NOMO-1 treated with dmso at 0.1 percent for 144 hours (cell line): Measurements from ENCODE around the gene UVSSA.
"Not testable (repeated sequence)": the region's sequence is repeated elsewhere in the genome, so short reads cannot be mapped to it uniquely, and the experiment has no call there.

Experiments used
- DNase-seq: peaks from one replicate; lab custom pipeline; 2025; ENCODE audit not compliant: unreplicated experiment; lab: John Stamatoyannopoulos, UW

The UVSSA gene

DNA sequence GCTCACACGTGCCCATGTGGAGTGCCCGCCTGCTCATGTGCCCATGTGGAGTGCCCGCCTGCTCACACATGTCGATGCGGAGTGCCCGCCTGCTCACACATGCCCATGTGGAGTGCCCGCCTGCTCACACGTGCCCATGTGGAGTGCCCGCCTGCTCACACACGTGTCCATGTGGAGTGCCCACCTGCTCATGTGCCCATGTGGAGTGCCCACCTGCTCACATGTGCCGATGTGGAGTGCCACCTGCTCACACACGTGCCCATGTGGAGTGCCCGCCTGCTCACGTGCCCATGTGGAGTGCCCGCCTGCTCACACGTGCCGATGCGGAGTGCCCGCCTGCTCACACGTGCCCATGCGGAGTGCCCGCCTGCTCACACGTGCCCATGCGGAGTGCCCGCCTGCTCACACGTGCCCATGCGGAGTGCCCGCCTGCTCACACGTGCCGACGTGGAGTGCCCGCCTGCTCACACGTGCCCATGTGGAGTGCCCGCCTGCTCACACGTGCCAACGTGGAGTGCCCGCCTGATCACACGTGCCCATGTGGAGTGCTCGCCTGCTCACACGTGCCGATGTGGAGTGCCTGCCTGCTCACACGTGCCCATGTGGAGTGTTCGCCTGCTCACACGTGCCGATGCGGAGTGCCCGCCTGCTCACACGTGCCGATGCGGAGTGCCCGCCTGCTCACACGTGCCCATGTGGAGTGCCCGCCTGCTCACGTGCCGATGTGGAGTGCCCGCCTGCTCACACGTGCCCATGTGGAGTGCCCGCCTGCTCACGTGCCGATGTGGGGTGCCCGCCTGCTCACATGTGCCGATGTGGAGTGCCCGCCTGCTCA lies 47.8 kb downstream of the UVSSA start:
- DNase-seq = not testable (repeated sequence)

DNA sequence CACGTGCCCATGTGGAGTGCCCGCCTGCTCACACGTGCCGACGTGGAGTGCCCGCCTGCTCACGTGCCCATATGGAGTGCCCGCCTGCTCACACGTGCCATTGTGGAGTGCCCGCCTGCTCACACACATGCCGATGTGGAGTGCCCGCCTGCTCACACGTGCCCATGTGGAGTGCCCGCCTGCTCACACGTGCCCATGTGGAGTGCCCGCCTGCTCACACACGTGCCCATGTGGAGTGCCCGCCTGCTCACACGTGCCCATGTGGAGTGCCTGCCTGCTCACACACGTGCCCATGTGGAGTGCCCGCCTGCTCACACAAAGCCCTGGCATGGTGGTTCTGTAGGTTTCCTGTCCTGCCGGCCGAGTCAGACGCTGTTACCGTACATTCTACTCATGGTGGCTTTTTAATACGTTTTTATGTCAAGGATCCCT lies 48.4 kb downstream of the UVSSA start:
- DNase-seq = not testable (repeated sequence)

DNA sequence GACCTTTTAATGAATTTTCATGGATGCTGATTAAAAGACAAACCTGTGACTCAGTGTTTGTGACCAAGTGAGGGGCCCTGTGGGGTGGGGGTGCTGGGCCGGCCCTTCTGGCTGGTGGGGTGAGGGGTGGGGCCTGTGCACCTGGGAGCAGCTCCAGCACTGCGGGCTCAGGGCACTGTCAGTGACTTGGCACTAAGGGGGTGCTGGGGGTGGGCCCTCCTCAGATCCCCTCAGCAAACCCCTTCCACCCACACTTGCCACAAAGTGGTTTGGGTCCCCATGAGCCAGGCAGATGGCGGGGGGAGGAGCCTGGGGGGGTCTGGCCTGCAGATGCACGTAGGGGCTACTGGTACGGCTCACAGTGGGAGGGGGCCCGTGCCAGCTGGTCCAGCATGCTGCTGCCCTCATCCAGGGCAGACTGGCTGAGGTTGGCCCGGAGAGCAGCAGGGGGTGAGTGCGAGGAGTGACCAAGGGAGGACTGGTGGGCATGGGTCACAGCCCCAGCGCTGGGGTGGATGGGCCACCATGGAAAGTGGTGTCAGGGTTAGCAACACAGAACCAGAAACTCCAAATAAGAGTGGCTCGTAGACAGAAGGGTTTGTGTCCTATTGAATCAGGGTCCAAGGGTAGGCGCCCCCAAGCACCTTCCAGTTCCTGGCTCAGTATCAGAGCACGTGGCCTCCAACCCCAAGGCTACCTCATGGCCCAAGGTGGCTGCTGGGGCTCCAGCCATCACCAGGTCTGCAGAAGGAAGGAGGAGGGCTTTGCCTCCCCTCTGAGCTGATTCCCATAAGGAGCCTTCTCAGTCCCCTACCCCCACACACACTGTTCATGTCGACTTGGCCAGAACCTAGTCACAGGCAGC lies 49.2 kb downstream of the UVSSA start:
- DNase-seq = no peak

DNA sequence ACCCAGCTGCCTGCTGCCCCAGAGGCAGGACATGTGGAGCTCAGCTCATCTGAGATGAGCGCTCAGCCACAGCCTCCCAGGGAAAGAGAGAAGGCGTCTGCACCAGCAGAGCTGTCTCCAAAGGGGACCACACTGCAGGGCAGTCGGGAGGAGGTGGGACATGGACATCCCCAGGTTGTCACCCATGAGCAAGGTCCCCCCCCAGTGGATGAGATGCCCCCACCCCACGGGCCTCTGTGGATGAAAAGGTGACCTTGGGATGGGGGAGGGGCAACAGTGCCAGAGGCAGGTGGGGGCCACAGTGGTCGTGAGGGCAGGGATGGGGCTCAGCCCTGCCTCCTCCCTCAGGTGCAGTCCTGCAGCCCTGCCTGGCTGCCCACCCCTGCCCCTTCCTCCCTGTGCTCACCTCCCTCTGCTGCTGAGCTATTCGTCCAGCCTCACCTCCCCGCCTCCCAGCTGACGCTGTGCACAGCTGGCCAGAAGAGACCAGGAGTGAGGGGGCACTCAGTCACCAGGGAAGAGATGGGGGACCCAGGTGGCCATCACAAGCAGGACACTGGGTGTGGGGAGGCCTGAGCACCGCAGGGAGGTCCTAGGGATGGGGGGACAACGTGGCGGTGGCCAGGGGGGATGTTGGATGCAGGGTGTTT lies 49.9 kb downstream of the UVSSA start:
- DNase-seq = no peak

DNA sequence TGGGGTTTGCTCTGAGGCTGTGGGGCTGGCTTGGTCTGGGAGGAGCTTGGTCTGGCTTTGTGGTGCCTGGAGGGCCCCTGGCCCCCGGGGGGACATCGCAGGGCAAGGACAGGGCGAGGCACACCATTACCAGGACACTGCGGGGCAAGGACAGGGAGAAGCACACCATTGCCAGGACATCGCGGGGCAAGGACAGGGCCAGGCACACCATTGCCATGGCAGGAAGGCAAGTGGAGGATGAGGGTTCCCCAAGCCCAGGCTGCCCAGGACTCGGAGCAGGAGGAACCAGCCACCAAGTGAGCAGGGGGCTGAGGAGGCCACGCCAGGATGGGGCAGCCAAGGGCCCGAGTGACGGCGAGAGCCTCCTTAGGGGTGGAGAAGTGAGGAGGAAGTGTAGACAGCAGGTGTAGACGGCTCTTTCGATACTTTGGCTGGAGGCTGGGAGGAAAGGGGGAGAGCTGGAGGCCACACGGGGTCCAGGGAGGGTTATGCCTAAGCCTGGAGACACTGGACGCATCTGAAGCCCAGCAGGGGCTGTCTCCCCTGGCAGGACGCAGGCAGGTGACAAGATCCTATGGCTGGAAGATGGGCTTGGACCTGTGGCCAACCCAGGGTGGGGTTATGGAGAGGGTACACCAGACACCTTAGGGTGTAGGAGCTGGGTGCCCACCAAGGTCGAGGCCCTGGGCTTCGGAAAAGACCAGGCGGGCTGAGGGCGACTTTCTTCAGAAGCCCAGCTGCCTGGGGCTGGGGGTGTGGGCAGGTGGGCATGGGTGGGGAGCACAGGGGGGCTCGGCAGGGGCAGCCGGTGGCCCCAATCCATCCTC lies 51.9 kb downstream of the UVSSA start:
- no peak for DNase-seq

DNA sequence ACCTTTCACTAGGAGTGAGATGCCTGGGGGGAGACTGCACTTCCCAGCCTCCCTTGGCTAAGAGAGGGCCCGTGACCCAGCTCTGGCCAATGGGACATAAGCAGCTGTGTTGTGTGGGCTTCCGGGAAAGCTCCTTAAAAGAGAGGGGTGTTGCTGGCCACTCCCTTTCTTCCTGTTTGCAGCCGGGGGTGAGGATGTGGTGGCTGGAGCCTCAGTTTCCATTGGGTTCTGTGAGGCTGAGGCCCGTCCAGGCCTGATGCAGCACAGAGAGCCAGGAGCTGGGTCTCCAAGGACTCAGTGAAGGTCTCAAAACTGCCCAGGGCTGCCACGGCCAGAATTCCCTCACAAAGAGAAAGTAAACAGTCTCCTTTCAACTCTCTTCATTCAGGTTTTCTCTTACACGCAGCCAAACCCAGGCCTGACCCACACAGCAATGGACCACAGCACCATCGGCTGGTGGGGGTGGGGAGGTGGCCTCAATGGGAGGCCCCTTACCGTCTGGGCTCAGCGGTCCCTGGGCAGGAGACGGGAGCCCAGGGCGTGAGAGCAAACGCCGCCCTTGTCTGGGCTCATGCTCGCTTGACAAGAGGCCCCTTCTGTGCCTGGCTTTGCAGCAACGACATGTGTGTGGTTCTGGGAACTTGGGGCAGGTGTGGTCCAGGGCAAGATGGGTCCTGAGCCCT lies 52.6 kb downstream of the UVSSA start:
- DNase-seq = no peak

DNA sequence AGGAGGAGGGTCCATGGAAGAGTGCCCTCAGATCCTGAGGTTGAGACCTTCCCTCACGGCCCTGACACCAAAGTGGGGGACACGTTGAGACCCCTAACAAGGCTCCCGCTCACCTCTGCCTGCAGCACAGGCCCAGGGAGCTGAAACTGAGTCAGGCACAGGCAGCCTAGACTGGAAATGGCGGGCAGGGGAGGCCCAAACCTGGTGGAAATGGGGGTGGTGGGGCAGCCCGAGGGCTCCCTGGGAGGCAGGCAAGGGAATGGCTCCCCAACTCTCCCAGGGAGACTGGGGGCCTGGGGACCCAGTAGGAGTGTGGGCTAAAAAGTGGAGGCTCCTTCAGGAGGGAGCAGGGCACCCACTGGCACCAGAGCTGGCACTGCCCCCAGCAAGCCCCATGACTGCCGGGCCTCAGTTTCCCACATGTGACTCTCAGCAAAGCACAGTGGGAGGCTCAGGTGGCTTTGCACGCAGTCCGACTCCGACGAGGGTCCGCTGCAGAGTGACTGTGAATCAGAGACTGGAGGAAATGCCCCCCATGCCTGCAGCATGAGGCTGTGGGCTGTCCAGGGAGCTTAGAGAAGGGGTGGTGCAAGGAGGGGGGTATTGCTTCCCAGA lies 53.3 kb downstream of the UVSSA start:
- DNase-seq = no peak

DNA sequence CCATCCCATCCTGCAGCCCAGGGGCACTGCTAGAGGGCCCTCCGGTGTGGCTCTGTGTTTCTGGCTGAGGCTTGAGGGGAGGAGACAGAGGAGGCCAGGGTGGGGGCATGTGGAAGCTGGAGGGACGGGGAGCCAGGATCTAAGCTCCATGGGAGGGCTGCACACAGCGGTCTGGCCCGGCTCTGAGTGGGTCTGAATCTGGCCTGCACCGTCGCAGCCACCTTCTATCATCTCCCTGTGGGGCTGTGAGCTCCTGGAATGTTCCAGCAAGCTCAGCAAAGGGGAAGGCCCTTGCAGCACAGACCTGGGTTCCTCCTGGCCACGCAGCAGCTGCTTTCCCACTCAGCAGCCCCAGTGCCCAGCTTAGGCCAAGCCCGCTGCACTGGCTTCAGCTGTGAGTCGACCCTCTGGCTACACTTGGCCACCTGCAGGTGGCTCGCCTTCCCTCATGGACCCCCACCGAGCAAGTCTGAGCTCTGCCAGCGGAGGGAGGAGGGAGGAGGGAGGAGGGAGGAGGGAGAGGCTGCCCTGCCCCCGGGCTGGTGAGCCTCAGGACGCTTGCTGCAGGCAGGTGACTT lies 53.9 kb downstream of the UVSSA start:
- DNase-seq = no peak

DNA sequence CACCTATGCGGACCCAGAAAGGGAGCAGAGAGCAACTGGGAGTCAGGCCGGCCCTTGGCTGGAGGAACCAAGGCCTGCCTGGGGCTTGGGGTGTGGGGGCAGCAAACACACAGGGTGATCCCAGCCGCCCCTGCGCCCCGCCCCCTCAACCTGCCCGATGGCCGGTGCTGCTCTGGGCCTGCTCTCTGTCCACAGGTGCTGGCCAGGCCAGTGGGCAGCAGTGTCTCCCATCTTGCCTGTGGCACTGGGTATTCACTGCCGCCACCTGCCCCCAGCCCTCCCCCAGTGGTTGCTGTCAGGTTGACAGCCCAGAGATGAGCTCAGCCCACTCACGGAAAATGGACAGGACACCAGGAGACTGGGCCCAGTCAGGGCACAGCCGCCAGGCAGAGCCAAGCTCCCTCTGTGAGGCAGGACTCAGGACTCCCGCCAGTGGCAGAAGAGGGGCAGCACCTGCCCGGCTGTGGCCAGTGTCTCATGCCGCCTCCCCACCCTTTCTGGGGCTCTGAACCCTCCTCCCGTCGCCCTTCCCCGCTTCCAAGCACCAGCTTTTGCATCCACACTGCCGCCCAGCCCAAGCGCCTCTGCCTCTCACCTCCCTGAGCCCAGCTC lies 54.5 kb downstream of the UVSSA start:
- no peak for DNase-seq

DNA sequence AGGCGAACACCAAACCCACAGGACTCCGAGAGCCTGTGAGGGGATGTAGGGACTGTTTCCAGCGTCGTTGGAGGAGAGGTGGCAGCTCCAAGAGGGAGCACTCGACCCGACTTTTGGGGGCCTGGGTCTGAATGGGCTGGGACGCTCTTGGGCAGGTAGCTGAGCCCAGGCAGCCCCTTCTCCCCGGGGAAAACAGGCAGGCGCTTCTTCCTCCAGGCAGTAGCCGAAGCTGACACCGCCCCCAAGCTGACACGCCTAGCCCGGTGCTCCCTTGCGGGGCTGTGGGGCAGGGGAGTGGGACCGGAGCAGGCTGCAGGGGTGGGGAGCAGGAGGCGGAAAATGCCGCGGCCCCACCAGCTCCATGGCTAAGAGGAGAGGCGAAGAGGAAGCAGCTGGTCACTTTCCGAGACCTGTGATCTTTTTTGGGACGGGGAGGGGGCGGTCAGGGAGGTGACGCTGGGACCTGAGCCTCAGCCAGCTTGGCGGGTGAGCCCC lies 55.1 kb downstream of the UVSSA start:
- DNase-seq = no peak

DNA sequence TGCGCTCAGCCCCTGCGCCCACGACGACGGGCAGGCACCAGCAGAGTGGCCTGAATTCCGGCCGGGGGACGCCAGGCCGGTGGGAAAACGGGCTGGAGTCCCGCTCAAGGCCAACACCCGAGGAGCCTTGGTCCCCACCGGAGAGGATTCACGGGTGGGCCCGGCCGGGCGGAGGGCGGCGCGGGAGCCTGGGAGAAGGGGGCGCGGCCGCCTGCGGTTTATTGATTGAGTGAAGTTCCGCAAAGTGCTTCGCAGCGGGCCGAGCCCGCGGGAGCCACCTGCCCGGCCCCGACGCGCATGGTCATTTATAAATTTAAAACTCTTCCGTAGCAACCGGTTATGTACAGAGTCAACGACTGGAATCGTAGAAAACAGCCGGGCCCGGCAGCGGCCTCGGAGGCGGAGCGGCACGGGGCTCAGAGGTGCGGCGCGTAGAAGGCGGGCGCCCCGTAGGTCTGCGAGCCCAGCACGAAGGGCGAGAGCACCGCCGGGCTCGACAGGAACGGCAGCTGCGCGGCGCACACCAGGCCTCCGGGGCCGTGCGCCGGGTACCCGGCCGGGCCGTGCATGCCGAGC lies 55.6 kb downstream of the UVSSA start:
- DNase-seq = no peak

DNA sequence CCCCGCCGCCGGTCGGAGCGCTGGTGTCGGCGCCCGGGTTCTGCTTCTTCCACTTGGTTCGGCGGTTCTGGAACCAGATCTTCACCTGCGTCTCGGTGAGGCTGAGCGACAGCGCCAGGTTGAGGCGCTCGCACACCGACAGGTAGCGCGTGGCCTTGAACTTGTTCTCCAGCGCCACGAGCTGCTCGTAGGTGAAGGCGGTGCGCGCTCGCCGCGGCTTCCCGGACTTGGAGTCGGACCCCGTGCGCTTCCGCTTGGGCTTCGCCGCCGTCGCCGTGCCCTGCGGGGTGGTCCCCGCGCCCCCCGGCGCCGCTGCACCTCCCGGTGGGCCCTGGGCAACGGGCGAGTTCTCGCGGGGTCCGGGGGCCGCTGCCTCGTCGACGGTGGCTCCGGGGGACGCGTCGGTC lies 56.2 kb downstream of the UVSSA start:
- DNase-seq = no peak

DNA sequence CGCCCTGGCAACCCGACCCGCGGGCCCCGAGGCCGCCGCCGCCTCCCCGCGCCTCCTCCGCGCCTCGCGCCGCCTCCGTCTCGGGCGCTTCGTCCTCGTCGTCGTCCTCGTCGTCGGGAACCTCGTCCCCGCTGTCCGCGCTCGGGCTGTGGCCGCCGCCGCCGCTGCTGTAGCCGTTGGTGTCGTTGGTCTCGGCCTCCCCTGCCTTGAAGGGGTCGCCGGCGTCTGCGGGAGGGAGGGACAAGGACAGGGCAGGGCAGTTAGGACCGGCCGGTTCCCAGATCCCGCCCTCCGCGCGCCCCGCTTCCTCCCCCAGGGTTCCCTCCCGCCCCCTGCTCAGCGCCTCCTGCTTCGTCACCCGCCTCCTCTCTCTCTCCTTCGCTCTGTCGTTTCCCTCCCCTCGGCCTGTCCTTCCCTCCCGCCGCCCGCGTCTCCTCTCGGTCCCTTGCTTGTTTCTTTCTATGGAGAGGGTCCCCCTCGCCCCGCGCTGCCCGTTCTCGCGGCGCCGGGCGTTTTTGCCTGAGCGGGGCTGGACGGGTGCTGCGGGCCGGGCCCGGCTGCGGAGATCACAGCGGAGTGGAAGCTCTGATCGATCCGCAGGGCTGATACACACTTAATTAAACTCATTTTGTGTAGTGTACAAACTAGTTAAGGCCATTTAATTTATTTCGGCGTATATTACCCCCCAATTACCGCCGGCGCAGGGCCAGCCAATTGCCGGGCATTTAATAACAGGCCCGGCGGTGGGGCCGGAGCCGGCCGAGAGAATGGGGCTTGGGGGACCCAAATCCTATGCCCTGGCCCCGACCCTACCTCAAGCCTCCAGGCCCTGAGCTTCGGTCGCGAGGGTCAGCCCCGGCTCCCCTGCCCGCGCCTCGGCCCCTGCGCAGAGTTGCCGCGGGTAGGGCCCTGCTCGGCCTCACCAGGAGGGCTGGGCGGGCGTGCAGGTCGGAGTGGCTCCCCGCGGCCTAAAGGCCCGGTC lies 56.9 kb downstream of the UVSSA start:
- DNase-seq = no peak

DNA sequence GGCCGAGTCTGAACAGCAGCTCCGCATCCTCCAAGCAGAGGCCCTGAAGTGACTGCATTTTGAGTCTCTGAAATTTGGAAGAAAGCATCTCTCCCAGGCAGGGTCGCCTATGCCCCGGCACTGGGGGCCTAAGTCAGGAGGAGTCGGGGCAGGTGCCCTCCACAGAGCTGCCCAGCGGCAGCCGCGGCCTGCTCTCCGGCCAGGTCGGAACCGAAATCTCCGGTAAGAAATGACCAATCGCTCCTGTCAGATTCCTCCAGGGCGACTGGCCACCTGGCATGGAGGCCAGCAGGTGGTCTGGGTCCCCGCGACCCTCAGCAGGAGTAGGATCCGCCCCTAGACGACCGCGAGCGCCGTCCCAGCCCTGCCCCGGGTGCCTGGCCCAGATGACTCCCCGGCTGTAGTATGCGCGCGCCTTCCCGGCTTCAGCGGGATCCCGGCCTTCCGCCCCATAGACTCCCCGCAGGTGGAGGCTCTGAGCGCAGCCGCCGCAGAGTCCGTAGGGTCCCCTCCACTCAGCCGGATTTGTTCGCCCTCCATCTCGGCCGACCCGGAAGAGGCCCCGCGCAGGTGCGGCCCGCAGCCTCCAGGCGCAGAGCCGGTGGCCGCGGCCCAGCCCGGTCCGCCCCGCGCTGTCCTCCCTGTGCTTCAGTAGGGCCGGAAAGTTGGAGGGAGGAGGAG lies 57.7 kb downstream of the UVSSA start:
- DNase-seq = no peak

DNA sequence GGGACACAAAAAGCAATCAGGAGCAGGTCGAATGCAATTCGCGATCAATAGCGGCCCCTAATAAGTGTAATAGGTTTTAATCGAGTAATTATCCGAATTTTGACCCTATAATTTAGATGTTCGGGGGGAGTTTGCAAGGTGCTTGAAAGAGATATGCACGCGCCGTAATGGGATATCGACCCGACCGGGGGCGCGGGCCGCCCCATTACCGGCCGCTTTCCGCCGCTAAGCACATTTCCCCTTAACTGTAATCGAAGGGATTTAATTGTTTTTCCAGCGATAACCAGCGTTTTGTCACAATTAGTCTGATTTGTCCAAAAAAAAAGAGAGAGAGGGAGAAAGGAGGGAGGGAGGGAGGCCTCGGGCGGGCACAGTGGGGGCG lies 58.2 kb downstream of the UVSSA start:
- DNase-seq = no peak

DNA sequence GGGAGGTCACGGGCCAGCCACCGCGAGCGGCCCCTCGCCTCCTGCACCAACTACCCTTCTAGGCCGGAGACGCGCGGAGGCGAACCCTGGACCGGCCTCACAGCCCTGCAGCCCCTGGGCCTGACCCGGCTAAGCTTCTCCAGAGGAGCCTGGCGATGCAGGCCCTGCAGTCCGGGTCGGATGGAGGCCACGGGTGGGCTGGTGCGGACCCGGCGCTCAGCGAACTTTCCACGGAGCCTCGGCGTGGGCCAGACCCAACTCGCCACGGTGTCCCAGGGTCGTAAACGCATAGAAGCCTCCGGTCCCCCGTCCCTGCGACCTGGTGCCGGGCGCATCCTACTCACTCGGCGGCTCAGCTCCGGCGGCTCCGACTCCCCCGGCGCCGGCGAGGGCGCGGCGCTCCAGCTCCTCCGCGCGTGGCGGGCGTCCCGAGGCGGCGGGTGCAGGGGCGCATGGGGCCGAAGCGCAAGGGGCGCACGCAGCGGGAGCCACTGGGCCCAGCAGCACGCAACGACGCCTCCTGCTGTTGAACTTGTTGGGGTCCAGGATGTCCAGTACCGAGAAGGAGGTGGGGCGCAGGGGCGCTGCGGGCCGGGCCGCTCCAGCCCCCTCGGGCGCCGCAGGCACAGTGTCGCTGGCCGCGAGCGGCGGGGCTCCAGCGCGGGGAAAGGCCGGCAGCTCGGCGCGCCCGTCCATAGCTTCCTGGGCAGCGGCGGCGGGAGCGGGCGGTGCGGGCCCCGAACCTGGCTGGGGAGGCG lies 58.8 kb downstream of the UVSSA start:
- no peak for DNase-seq
